Putamen (tissue), 1 donor: ENCODE measurements around the gene TMPRSS13.
"Not testable (repeated sequence)": the region's sequence is repeated elsewhere in the genome, so short reads cannot be mapped to it uniquely, and the experiment has no call there.

ENCODE experiments used
- DNase-seq: peaks from one replicate; pipeline ENCODE4 v3.0.0-alpha.2; 2016; ENCODE audit warnings: low spot score

The TMPRSS13 gene

DNA sequence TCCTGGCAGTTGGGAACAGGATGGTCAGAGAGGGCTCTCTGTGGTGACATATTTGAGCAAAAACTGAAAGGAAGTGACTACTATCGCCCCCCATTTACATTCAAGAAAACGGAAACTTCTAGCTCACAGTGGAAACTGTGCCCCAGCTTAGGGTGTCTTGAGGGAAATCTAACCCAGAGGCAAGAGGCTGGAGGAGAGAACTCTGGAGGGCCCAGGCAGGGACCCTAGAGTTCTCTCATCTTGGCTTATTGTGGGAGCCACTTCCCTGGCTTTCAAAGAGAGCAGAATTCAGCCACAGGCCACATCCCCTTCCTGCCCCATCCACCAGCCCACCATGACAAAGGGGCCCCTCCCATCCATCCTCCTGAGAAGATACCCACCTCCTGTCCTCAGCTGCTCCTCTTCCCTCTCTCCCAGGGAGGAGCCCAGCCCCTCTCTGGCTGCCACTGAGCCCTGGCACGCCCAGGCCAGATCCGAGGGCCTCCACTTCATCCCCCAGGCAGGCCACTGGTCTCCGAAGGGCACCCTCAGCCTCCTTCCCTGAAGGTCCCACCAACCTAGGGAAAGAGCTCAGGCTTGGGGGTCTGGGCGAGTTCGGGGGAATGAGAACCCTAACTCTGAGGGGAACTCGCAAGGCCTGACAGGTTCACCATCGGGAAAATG, 1.6 kb upstream of the TMPRSS13 start:
- DNase-seq: no peak

DNA sequence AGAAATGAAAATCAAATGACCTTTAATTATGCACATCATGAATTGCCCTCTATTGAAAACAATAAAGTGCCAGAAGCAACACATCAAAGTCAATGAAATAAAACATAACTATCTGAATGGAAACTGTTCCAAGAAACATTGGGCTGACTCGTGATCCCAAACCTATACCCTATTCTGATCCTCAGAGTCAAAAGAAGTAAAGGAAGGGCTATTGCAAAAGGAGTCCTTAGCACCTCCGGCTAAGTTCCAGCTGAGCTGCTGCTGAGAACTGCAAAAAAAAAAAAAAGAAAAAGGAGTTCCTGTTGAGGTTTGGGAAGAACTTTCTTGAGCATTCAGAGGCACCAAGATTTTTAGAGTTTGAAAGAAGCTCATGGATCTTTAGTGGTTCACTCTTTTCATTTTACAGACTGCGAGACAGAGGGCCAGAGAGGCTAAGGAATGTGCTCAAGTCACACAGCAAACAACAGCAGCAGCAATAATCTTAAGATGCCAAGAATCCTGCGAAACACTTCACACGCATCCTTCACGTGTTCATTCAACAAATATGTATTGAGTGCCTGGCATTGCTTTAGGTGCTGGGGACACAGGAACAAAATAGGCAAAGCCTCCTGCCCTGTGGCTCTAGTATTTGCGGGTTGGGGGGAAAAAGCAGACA, 841 bp upstream of the TMPRSS13 start:
- no peak for DNase-seq

DNA sequence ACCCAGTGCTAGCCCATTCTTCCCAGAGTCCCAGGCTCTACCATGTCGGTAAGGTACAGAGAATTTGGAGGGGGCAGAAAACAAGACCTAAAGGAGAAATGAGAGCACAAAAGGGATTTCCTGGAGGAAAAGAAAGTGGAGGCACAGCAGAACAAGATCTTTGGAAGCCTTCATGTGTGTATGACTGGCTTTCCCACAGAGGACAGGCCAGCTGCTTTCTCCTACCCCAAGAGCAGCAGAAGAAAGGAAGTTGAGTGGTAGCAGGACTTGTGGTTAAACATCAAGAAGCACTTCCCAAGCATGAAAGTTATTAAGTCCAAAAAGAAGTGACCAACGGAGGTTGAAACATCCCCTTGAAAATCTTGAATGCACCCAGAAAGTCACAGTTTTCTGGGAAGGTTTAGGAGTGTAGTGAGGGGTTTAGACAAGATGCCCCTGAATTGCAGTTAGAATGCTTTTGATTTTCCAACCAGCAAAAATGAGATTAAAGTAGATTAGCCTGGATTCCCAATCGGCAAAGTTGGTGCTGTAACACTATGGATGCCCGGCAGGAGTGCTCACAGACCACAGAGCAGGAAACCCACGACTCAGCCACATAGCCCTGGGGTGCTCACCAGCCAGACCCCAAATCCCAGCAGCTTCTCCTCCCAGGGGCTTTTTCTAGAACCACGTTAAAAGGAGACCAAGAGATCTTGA, 608 bp downstream of the TMPRSS13 start:
- no peak for DNase-seq

DNA sequence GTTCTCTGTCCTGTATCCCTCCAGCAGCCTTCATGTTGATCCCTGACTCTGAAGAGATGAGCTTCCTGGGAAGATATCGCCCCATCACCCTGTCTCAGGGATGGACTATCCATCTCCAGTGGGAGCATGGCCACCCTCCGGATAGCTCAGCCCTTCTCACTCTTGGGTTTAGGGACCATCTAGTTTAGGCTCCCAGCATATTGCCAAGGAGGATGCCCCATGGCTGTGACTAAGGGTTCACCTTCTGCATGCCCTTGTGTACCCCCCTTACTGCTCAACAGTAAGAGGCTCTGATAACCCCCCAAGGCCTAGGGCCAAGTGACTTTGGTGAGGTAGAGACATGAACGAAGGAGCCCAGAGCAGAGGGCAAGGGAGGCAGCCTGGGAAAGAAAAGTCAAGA, 1.3 kb downstream of the TMPRSS13 start:
- no peak for DNase-seq

DNA sequence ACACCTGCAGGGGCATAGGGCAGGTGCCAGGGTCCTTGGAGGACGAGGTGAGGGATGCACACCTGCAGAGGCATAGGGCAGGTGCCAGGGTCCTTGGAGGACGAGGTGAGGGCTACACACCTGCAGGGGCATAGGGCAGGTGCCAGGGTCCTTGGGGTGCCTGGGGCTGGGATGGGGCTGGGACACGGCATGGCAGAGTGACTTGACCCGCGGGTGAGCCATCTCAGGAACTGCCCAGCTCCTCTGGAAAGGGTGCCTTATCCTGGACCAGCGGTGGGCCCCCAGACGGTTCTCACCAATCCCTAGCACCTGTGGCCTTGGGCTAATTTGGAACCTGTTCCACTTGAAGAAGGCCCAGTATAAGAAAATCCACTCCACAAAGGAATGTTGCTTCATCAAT, 3.0 kb downstream of the TMPRSS13 start:
- not testable (repeated sequence) for DNase-seq

DNA sequence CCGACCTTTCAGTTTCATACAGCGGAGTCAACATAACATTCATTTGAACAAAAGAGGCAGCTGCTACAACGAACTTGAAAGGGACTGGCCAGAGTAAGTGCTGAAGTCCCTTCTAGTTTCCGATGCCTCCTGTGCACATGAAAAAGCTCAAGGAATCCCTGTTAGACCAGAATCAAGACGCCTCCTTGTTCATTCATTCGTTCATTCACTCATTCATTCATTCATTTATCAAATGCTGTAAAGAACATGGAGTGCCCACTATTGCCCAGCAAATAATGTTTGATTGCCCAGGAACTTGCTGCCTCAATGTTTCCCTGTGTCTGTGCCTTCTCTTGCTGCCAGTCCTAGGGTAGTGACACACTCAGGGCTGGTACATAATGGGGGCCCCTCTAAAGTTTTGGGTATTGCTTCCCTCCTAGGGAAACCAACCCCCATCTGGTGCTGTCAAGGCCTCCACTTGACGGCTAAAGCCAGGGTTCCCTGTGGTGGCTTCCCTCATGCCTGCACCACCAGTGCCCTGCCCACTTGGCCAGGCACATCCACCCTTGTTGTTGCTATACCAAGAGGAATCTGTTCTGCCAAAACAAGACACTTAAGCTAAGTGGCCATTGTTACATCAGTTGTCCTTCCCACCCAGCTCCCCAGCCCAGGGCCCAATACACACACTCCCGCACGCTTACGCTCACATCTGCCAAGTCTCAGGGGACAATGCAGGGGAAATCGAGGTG, 3.8 kb downstream of the TMPRSS13 start:
- no peak for DNase-seq

DNA sequence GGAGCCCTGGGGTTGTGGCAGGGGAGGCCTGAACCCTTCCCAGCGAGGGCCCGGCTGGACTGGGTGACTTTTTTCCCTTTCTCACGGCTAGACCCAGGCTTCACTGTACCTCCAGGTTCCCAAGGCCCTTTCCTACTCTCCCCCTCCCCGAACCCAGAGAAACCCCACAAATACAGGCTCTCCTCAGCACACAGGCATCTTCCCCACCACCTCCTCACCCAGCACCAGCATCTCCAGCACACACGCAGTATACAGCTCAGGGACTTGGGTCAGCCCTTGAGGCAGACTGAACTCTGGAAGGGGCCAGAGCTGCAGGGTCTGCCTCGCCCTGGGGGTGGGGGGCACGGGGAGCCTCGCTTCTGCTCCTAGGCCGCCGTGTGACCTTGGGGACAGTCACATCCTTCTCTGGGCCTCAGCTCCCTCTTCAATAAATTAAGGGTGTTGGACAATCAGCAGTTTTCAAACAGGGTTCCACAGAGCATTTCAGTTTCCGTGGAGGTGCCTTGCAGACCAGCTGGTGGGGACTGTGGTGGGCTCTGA, 4.5 kb downstream of the TMPRSS13 start:
- no peak for DNase-seq

DNA sequence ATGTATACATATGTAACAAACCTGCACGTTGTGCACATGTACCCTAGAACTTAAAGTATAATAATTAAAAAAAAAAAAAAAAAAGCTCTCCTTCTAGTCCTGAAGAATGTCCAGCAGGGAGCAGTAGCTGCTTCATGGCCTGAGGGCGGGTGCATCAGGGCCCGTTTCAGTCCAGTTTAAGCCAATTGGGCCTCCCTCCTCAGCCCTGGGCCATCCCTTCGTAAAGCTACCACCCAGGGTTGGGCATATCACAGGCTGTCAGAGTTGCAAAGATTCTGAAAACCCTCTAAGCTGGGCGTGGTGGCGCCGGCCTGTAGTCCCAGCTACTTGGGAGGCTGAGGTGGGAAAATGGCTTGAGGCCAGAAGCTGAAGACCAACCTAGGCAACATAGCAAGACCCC, 5.4 kb downstream of the TMPRSS13 start:
- DNase-seq: no peak

DNA sequence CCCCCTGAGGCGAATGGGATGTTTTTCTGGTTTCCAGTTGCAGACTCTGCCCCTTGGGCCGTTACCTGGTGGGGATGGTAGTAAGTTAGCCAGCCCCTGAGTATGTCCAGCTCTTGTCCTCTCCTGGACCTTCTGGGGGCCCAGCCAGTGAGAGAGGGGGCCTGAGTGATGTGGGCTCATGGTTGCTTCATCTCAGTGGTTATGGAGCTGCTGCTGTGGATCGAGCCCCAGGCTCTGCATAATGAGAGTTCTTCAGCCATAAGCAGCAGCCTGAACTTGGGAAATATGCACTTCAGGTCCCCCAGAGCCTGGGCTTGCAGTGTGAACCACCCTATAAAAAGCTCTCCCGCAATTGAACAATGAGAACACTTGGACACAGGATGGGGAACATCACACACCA, 5.9 kb downstream of the TMPRSS13 start:
- no peak for DNase-seq

DNA sequence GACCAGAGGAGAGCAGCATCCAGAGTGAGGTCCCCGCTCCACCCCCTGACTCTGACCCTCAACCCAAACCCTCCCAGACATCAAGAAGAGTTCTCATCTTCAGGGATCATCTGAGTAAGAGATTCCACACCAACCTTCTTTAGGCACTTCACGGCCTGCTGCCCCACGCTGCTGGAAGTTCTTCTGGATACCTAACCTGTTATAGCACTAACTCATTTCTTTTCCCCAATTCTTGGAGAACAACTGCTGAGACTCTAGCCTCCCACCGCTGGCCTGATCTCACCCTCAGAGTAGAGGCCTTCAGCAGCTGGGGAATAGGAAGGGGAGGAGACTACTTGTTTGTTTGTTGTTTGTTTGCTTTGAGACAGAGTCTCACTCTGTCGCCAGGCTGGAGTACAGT, 7.3 kb downstream of the TMPRSS13 start:
- DNase-seq: no peak

DNA sequence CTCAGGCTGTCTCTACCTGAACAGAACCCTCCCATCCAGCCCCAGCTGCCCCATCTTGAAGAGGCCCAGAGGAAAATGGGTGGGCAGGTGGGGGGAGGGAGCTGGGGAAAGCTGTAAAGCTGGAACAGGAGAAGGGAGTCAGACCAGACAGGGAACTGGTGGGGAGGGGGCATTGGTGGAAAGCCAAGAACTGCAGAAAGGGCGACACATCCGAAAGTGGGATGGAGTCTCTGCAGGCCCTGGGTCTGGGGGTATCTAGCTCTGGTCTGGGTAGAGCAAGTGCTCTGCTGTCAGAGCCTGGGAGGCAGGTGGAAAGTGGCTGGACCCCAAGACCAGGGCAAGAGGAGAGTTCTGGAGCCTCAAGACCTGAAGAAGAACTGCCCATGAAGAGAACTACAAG, 7.7 kb downstream of the TMPRSS13 start:
- DNase-seq: no peak

DNA sequence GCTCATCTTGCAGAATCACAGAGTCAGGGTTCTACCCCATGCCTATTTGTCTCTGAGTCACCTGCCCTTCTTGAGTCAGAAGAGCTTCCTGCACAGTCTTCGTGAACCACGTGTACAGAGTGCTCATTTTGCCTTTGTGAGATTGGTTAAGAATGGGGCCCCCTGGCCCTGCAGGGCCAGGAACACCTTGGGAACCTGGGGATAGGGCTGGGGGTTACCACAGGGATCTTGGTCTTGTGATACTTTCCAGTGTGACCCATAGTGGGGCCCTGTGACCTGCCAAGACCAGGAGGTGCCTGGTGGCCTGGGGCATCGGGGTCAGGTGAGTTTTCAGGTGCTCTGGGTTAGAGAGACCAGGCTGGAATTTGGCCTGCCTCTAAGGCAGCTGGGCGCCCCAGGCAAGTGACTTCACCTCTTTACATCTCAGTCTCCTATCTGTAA, 9.4 kb downstream of the TMPRSS13 start:
- DNase-seq: no peak

DNA sequence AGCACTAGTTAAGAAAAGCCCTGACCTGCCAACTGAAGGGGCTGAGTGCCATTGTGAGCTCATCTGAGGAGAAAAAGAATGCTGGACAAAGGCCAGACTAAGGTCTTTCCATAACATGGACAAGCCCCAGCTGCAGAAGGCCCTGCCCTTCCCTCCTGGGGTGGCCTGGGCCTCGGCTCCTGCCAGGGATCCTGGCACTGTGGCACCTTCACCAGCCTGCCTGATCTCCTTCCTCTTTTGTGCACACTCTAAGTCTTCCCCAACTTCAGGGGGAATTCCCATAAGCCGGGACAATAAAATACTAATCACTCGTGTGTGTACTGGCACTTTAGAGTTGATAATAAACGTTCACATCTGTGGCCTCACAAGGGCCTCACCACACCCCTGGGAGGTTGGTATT, 9.9 kb downstream of the TMPRSS13 start:
- no peak for DNase-seq

DNA sequence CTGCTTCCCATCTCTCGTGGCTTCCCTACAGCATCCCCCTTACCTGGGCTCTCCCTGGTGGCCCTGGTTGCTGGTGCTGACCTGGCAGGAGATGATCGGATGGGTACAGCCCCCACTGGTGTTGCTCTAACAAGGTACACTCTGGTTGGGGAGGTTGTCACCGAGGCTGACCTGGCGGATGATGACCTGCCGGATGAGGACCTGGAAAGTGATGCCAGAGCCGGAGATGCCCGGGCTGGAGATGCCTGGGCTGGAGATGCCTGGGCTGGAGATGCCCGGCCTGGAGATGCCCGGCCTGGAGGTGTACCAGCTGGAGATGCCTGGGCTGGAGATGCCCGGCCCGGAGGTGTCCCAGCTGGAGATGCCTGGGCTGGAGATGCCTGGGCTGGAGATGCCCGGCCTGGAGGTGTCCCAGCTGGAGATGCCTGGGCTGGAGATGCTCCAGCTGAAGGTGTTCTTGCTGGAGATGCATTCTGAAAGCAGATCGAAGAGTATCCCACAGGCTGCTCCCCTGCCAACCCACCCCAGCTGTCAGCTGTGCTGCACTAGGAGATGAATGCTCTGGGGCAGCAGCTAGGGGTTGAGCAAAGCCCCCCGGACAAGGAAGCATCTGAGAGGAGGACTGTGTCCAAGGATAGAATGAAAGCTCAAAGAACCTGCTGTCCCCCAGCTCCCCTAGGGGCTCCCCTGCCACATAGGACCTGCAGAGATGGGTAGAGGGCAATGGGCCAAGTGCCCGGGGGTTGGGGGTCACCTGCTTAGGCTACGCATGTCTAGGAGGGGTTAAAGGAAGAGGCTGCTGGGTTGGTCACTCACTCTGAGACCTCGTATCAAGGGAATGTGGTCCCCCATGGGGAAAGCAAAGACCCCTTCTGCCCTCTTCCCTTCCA, 10.6 kb downstream of the TMPRSS13 start:
- no peak for DNase-seq

DNA sequence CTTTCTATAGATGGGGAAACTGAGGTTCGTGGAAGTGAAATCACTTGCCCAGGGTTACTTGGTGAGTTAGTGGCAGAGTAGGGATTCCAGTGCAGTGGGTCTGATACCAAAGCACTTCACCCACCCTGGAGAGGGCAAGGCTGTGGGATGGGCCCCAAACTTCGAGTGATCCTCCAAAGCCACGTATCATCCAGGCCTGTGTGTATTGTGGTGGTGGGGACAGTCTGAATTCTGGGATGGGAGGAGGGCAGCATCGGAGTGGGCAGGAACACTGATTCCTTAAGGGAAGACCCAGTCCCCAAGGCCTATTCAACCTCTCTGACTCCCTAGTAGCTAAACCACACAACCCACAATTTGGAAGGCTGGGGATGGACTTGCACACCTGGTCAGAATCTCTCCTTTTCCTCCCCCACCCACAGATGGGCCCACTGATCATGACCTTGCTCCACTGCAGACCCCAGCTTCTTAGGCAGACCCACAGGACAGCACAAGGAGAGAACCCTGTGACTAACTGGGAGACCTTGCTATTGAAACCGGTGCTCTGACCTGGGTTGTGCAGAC, 11.5 kb downstream of the TMPRSS13 start:
- no peak for DNase-seq

DNA sequence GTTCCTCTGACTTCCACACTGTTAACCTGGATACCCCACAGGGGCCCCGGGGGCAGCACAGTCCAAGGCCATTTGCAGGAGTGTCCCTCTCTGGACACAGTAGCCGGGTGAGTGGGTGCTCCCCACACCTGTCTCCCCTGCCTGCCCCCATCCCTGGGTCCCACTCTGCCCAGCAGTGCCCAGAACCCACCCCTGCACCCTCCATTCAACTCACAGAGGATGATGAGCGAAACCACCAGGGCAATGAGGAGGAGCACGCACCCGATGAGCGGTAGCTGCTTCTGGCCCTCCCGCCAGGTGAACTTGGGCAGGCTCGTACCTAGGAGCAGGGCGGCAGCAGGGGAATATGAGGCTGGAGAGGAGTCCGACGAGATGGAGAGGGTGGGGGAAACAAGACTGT, 12.2 kb downstream of the TMPRSS13 start:
- DNase-seq: no peak

DNA sequence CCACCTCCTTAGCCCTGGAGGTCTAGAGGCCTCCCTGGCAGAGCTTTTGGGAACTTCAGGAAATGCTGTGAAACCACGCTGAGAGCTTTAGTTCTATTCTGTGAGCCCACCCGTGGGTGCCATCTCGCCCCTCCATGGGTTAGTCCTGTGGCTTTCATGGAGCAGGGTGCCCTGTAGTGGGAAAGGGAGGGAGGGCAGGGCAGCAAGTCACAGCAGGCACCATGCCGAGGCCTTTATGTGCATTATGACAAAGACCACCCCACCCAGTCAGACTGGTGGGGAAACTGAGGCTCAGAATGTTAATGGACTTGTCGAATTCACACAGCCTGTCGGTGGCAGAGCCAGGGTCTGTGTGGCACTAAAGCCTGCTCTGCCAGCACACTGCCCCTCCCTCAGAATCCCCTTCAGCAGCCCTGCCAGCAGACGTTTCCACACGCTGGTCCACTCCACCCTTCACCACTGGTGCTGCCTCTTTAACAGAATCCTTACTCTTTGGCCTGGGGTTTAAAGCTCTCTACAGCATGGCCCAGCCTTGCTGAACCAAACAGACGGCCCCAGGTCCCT, 13.4 kb downstream of the TMPRSS13 start:
- no peak for DNase-seq

DNA sequence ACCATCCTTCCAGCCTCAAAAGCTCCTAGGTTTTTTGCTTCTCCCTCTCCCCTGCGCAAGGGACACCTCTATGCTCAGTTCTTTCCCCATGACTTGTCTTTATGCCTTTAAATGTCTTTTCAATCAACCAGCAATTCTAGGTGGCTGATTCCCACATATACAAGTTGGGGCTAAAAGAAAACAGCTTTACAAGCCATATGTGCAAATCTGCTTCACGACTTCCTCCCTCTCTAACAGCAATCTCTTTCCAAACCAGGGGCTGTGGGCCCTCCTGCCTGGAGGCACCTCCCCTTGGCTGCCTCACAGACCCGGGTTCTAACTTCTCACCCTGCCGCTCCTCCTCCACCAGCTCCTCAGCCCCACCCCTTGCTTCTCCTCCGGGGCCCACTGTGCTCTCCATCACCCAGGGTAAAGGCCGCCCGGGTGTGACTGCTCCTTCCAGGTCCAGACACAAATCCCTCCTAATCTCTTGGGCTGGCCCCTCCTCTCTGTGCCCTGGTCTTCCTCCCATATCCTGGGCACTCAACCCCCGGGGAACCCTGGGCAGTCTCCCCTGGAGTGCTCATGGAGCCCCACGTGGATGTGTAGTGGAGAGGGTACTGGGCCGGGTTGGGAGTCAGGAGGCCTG, 14.1 kb downstream of the TMPRSS13 start:
- no peak for DNase-seq

DNA sequence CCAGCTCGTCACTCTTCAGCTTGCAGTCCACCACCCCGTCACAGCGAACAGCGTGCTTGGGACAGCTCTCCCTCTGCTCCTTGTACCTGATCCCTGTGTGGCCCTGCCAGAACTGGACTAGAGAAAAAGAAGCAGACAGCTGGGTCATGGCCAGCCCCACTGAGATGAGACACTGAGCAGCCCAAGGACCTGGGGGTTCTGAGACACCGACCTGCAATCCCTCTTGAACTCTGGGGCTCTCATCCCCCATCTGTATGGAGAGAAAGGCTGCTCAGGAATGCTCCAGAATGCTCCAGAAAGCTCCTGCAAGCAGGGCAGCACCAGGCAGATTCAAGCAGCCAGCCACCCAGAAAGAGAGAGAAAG, 14.8 kb downstream of the TMPRSS13 start:
- DNase-seq: no peak

DNA sequence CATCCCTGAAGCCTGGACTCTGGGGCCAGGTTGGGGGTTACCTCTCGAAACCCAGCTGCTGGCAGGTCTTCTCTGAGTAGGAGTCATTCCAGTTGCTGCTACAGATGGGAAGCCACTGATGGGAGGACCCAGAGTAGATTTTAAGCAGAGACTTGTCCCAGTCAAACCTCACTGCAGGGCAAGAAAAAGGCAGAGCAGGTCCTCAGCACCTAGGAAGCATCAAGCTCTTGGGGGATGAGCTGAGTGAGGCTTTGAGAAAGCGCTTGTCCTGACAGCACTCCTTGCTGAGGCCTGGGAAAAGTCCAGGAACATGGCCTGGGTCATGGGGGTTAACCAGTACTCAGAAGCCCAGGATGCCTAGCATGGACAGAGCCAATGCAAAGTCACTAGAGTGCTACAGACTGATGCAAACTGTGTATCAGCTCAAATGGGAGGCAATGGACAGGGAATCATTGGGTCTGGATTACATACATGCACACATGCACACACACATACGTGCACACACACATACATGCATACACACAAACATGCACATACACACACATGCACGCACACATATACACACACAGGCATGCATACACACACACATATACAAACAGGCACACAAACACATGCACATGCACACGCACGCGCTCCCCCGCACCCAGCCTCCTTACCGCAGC, 15.3 kb downstream of the TMPRSS13 start:
- no peak for DNase-seq
